Measurements from ENCODE around the gene SH3TC1. TPM values are rescaled to one million over a fixed set of nuclear protein-coding genes. Genes with fewer than 3 reads are reported as not detected.

Gene SH3TC1
- total RNA-seq, 1 donor from 2014 or later = 23.2 TPM

GRCh38 chr4:8181844-8182243 is 17.2 kb upstream of the SH3TC1 start:
- DNase-seq (ENCODE audit: low spot score in 2 of 2, unreplicated experiment in 2 of 2) = no peak
- Mint-ChIP-seq H3K27ac (no peak overlapping the region), H3K36me3 (no peaks in the 10 kb centered on the region), H3K9me3 (no peaks in the 10 kb centered on the region), H3K4me1 (peaks cover 48% of the 10 kb centered on the region), H3K27me3 (ENCODE audit: low read depth) (no peaks in the 10 kb centered on the region), H3K4me3 (no peak overlapping the region)
- TF ChIP-seq CTCF (IDR thresholded peaks at IDR 0.05; ENCODE audit: unreplicated experiment) = no peak

GRCh38 chr4:8182294-8182693 is 16.8 kb upstream of the SH3TC1 start:
- no peaks in the 10 kb centered on the region for H3K36me3 Mint-ChIP-seq
- H3K4me3 Mint-ChIP-seq = no peak overlapping the region
- TF ChIP-seq CTCF (IDR thresholded peaks at IDR 0.05; ENCODE audit: unreplicated experiment) = no peak
- no peaks in the 10 kb centered on the region for H3K27me3 Mint-ChIP-seq (ENCODE audit: low read depth)
- DNase-seq (ENCODE audit: low spot score in 2 of 2, unreplicated experiment in 2 of 2) = no peak
- H3K4me1 Mint-ChIP-seq = peaks cover 45% of the 10 kb centered on the region
- no peak overlapping the region for H3K27ac Mint-ChIP-seq
- no peaks in the 10 kb centered on the region for H3K9me3 Mint-ChIP-seq

- peak overlapping the region; percentile 54 for H3K27ac Mint-ChIP-seq
- peak; percentile 49 to 78 for DNase-seq (ENCODE audit: low spot score in 2 of 2, unreplicated experiment in 2 of 2)
- H3K4me1 Mint-ChIP-seq = peaks cover 37% of the 10 kb centered on the region
- no peaks in the 10 kb centered on the region for H3K9me3 Mint-ChIP-seq
- no peaks in the 10 kb centered on the region for H3K36me3 Mint-ChIP-seq
- TF ChIP-seq CTCF (IDR thresholded peaks at IDR 0.05; ENCODE audit: unreplicated experiment) = no peak
- no peak overlapping the region for H3K4me3 Mint-ChIP-seq
- no peaks in the 10 kb centered on the region for H3K27me3 Mint-ChIP-seq (ENCODE audit: low read depth)
These were observed 16.0 kb upstream of the SH3TC1 start for GRCh38 chr4:8182858-8183725.

GRCh38 chr4:8184061-8184460 is 15.0 kb upstream of the SH3TC1 start:
- TF ChIP-seq CTCF (IDR thresholded peaks at IDR 0.05; ENCODE audit: unreplicated experiment) = no peak
- H3K4me3 Mint-ChIP-seq = no peak overlapping the region

GRCh38 chr4:8185295-8185694 is 13.8 kb upstream of the SH3TC1 start:
- peak overlapping the region; percentile 47 for H3K27ac Mint-ChIP-seq
- TF ChIP-seq CTCF (IDR thresholded peaks at IDR 0.05; ENCODE audit: unreplicated experiment) = no peak
- peaks cover 38% of the 10 kb centered on the region for H3K4me1 Mint-ChIP-seq
- H3K27me3 Mint-ChIP-seq (ENCODE audit: low read depth) = no peaks in the 10 kb centered on the region
- H3K4me3 Mint-ChIP-seq = no peak overlapping the region
- H3K36me3 Mint-ChIP-seq = no peaks in the 10 kb centered on the region
- DNase-seq (ENCODE audit: low spot score in 2 of 2, unreplicated experiment in 2 of 2) = no peak
- no peaks in the 10 kb centered on the region for H3K9me3 Mint-ChIP-seq

More at GRCh38 chr4:8184061-8184460, 15.0 kb upstream of the SH3TC1 start:
- peak overlapping the region; percentile 54 for H3K27ac Mint-ChIP-seq
- no peaks in the 10 kb centered on the region for H3K9me3 Mint-ChIP-seq
- no peaks in the 10 kb centered on the region for H3K27me3 Mint-ChIP-seq (ENCODE audit: low read depth)
- peaks cover 38% of the 10 kb centered on the region for H3K4me1 Mint-ChIP-seq
- H3K36me3 Mint-ChIP-seq = no peaks in the 10 kb centered on the region
- no peak for DNase-seq (ENCODE audit: low spot score in 2 of 2, unreplicated experiment in 2 of 2)
